Naive thymus-derived CD8-positive, alpha-beta T cell (primary cell): ENCODE measurements around the gene ACBD4. TPM values are rescaled to one million over a fixed set of nuclear protein-coding genes. Genes with fewer than 3 reads are reported as not detected.

Experiments used
- ATAC-seq, 2 donors: fragments of 150-1000 bp; cut with Tn5 transposase in 1 of 2; sonication (Bioruptor Pico), chemical (Tn5 transposase) in 1 of 2; 1 replicate in 1 of 2; 2 replicates in 1 of 2; pipeline ENCODE4 v1.10.0; 2021; ENCODE audit warnings: mild to moderate bottlenecking in 2 of 2, moderate library complexity in 2 of 2
- POLR2A ChIA-PET: fragments of 350-600 bp; sonication (Branson Sonifier 250); formaldehyde crosslinking; loops from one replicate; lab custom pipeline; 2021; ENCODE audit warnings: antibody characterized with exemption; lab: Charles Lee
- DNase-seq, 10 donors: peaks; one replicate each; pipeline versions ENCODE4 v3.0.0 to v3.0.0-alpha.2; 2020 to 2022
- H3K27ac Mint-ChIP-seq, 10 donors: one replicate each; pipeline ENCODE4 v1.8.0; 2020 to 2022; ENCODE audit warnings: mild to moderate bottlenecking in 10 of 10, mixed read lengths in 10 of 10, moderate library complexity in 4 of 10, inconsistent platforms in 1 of 10
- H3K27me3 Mint-ChIP-seq, 5 donors: one replicate each; pipeline ENCODE4 v1.8.0; 2021 to 2022; ENCODE audit warnings: mixed read lengths in 5 of 5
- H3K36me3 Mint-ChIP-seq, 3 donors: one replicate each; pipeline ENCODE4 v1.8.0; 2020 to 2022; ENCODE audit warnings: mixed read lengths in 3 of 3, mild to moderate bottlenecking in 2 of 3, inconsistent platforms in 1 of 3
- H3K4me1 Mint-ChIP-seq, 4 donors: one replicate each; pipeline ENCODE4 v1.8.0; 2021 to 2022; ENCODE audit warnings: mixed read lengths in 4 of 4
- H3K4me3 Mint-ChIP-seq, 10 donors: one replicate each; pipeline ENCODE4 v1.8.0; 2020 to 2022; ENCODE audit warnings: mild to moderate bottlenecking in 10 of 10, mixed read lengths in 10 of 10, moderate library complexity in 6 of 10, inconsistent platforms in 1 of 10
- H3K9me3 Mint-ChIP-seq, 9 donors: one replicate each; pipeline ENCODE4 v1.8.0; 2020 to 2022; ENCODE audit warnings: mixed read lengths in 9 of 9, mild to moderate bottlenecking in 3 of 9, inconsistent platforms in 1 of 9, moderate library complexity in 1 of 9
- polyA plus RNA-seq, 3 donors: library from polyadenylated mRNA; unstranded; fragments of 300-500 nt; fragmentation: Illumina TruSeq; gene quantifications; one replicate each; pipeline ENCODE4 v1.2.3, GENCODE V29; 2021
- total RNA-seq, 8 experiments: library from RNA in 2 of 8; stranded (reverse) in 2 of 8; gene quantifications; one replicate each; pipeline ENCODE4 v1.2.3 and lab custom pipeline; 2021 to 2026

ACBD4 gene
- total and polyA plus RNA-seq, 5 experiments from 2014 or later = 10.5 to 48.5 (median 17.4) TPM

GRCh38 chr17:45135978-45136791, 698 bp downstream of the ACBD4 start:
- ATAC-seq (no peak), DNase-seq (peak in 2 of 10 donors; percentile 7 to 60)
- Mint-ChIP-seq H3K4me3 (peak overlapping the region; percentile 86 to 94 (median 90)), H3K27ac (peak overlapping the region; percentile 65 to 95 (median 88)), H3K27me3 (peaks cover 0 to 3% (median 1%) of the 10 kb centered on the region in 5 donors), H3K4me1 (peaks cover 8 to 32% (median 22%) of the 10 kb centered on the region in 4 donors), H3K9me3 (no peaks in the 10 kb centered on the region), H3K36me3 (peaks cover 0 to 8% (median 0%) of the 10 kb centered on the region in 3 donors)
- POLR2A ChIA-PET = interaction anchor here (0.5 to 7.2 kb wide), 14 partner anchors 12 to 216 kb away, joined by 3 to 195 read pairs (median 8); partner anchors contain the start of genes HEXIM1 and HEXIM2

GRCh38 chr17:45136846-45137560, 1.5 kb downstream of the ACBD4 start:
- peak overlapping the region in 3 of 10 donors; percentile 28 to 40 (median 32) for H3K27ac Mint-ChIP-seq
- ATAC-seq (no peak), DNase-seq (peak in 1 of 10 donors; percentile 27)
- H3K4me1 Mint-ChIP-seq = peaks cover 8 to 36% (median 26%) of the 10 kb centered on the region in 4 donors
- H3K36me3 Mint-ChIP-seq = peaks cover 0 to 8% (median 0%) of the 10 kb centered on the region in 3 donors
- no peaks in the 10 kb centered on the region for H3K27me3 Mint-ChIP-seq
- no peaks in the 10 kb centered on the region for H3K9me3 Mint-ChIP-seq
- peak overlapping the region in 8 of 10 donors; percentile 86 to 93 (median 90) for H3K4me3 Mint-ChIP-seq
- POLR2A ChIA-PET = interaction anchor here (2.2 to 7.2 kb wide), 3 partner anchors 11 to 60 kb away, joined by 13 to 195 read pairs (median 25); partner anchors contain the start of gene HEXIM1

GRCh38 chr17:45137561-45138305, 2.2 kb downstream of the ACBD4 start:
- peak overlapping the region in 3 of 10 donors; percentile 15 to 58 (median 30) for H3K4me3 Mint-ChIP-seq
- POLR2A ChIA-PET = interaction anchor here (1.8 to 7.2 kb wide), 2 partner anchors 10 to 89 kb away, joined by 8 to 195 read pairs; partner anchors contain the start of gene HEXIM1
- ATAC-seq = no peak

GRCh38 chr17:45138911-45139532, 3.5 kb downstream of the ACBD4 start:
- Mint-ChIP-seq H3K9me3 (no peaks in the 10 kb centered on the region), H3K36me3 (peaks cover 0 to 8% (median 0%) of the 10 kb centered on the region in 3 donors), H3K4me1 (peaks cover 7 to 43% (median 31%) of the 10 kb centered on the region in 4 donors), H3K4me3 (no peak overlapping the region), H3K27me3 (no peaks in the 10 kb centered on the region), H3K27ac (peak overlapping the region in 2 of 10 donors; percentile 66 to 92)
- ATAC-seq (no peak), DNase-seq (peak in 1 of 10 donors; percentile 58)
- POLR2A ChIA-PET = interaction anchor here (0.6 to 3.1 kb wide), 5 partner anchors 10 to 328 kb away, joined by 4 to 32 read pairs (median 8); partner anchors contain the start of gene HEXIM1

More at GRCh38 chr17:45137561-45138305, 2.2 kb downstream of the ACBD4 start:
- Mint-ChIP-seq H3K27ac (peak overlapping the region in 1 of 10 donors; percentile 28), H3K4me1 (peaks cover 8 to 38% (median 27%) of the 10 kb centered on the region in 4 donors), H3K36me3 (peaks cover 0 to 8% (median 0%) of the 10 kb centered on the region in 3 donors), H3K27me3 (no peaks in the 10 kb centered on the region), H3K9me3 (no peaks in the 10 kb centered on the region)
- DNase-seq = peak in 1 of 10 donors; percentile 50

GRCh38 chr17:45139533-45139920, 4.0 kb downstream of the ACBD4 start:
- DNase-seq = peak in 1 of 10 donors; percentile 21
- H3K9me3 Mint-ChIP-seq = no peaks in the 10 kb centered on the region
- no peak for ATAC-seq
- H3K4me1 Mint-ChIP-seq = peaks cover 7 to 44% (median 31%) of the 10 kb centered on the region in 4 donors
- H3K4me3 Mint-ChIP-seq = peak overlapping the region in 2 of 10 donors; percentile 28 to 57
- H3K36me3 Mint-ChIP-seq = peaks cover 0 to 8% (median 0%) of the 10 kb centered on the region in 3 donors
- POLR2A ChIA-PET = interaction anchor here (0.7 to 3.1 kb wide), 4 partner anchors 9 to 112 kb away, joined by 3 to 32 read pairs (median 6); partner anchors contain the start of gene HEXIM1
- peak overlapping the region in 3 of 10 donors; percentile 21 to 92 (median 66) for H3K27ac Mint-ChIP-seq
- no peaks in the 10 kb centered on the region for H3K27me3 Mint-ChIP-seq

GRCh38 chr17:45143094-45143670, 7.7 kb downstream of the ACBD4 start:
- Mint-ChIP-seq H3K27ac (peak overlapping the region; percentile 40 to 91 (median 76)), H3K4me3 (peak overlapping the region; percentile 68 to 93 (median 80)), H3K4me1 (peaks cover 17 to 55% (median 48%) of the 10 kb centered on the region in 4 donors), H3K27me3 (peaks cover 0 to under 1% (median 0%) of the 10 kb centered on the region in 5 donors), H3K9me3 (no peaks in the 10 kb centered on the region), H3K36me3 (peaks cover 0 to 4% (median 0%) of the 10 kb centered on the region in 3 donors)
- no peak for DNase-seq
- POLR2A ChIA-PET = interaction anchor here (0.9 to 11.0 kb wide), 5 partner anchors 8 to 77 kb away, joined by 4 to 195 read pairs (median 14); partner anchors contain the start of genes ACBD4, HEXIM2 and PLCD3
- ATAC-seq = no peak

GRCh38 chr17:45143767-45144198, 8.3 kb downstream of the ACBD4 start:
- Mint-ChIP-seq H3K36me3 (peaks cover 0 to 5% (median 0%) of the 10 kb centered on the region in 3 donors), H3K4me3 (peak overlapping the region; percentile 68 to 93 (median 80)), H3K27ac (peak overlapping the region; percentile 61 to 91 (median 78)), H3K27me3 (peaks cover 0 to 3% (median 0%) of the 10 kb centered on the region in 5 donors), H3K4me1 (peaks cover 21 to 61% (median 50%) of the 10 kb centered on the region in 4 donors), H3K9me3 (no peaks in the 10 kb centered on the region)
- ATAC-seq (no peak), DNase-seq (peak in 8 of 10 donors; percentile 23 to 48 (median 39))
- POLR2A ChIA-PET = interaction anchor here (0.6 to 11.0 kb wide), 10 partner anchors 9 to 245 kb away, joined by 3 to 195 read pairs (median 3); partner anchors contain the start of genes ACBD4, EFTUD2, HEXIM2 and PLCD3

- Mint-ChIP-seq H3K4me3 (peak overlapping the region; percentile 68 to 93 (median 80)), H3K27ac (peak overlapping the region in 9 of 10 donors; percentile 27 to 99 (median 77)), H3K27me3 (peaks cover 0 to 3% (median 0%) of the 10 kb centered on the region in 5 donors), H3K9me3 (no peaks in the 10 kb centered on the region), H3K36me3 (peaks cover 0 to 5% (median 0%) of the 10 kb centered on the region in 3 donors), H3K4me1 (peaks cover 24 to 67% (median 50%) of the 10 kb centered on the region in 4 donors)
- ATAC-seq (no peak), DNase-seq (peak in 3 of 10 donors; percentile 36 to 41 (median 38))
- POLR2A ChIA-PET = interaction anchor here (0.6 to 11.0 kb wide), 10 partner anchors 9 to 245 kb away, joined by 3 to 195 read pairs (median 3); partner anchors contain the start of genes ACBD4, EFTUD2, HEXIM2 and PLCD3
Observed at GRCh38 chr17:45144199-45145034, 8.9 kb downstream of the ACBD4 start.

- Mint-ChIP-seq H3K27ac (peak overlapping the region in 7 of 10 donors; percentile 14 to 99 (median 52)), H3K36me3 (peaks cover 0 to 3% (median 0%) of the 10 kb centered on the region in 3 donors), H3K9me3 (no peaks in the 10 kb centered on the region), H3K4me3 (peak overlapping the region; percentile 33 to 93 (median 67)), H3K27me3 (peaks cover 0 to 3% (median 0%) of the 10 kb centered on the region in 5 donors), H3K4me1 (peaks cover 30 to 73% (median 55%) of the 10 kb centered on the region in 4 donors)
- POLR2A ChIA-PET = interaction anchor here (1.0 to 11.0 kb wide), 7 partner anchors 10 to 246 kb away, joined by 3 to 195 read pairs (median 5); partner anchors contain the start of genes ACBD4, EFTUD2, HEXIM2 and PLCD3
- ATAC-seq = no peak
- peak in 2 of 10 donors; percentile 15 to 19 for DNase-seq
Observed at GRCh38 chr17:45145035-45145389, 9.5 kb downstream of the ACBD4 start.
